HepG2 (cell line): ENCODE measurements around the gene ANKRD61. TPM values are rescaled to one million over a fixed set of nuclear protein-coding genes. Genes with fewer than 3 reads are reported as not detected.
A peak's percentile ranks its signal among the peaks of the same experiment; 100 is the strongest.

Source experiments
- SMAD1 ChIP-seq: sonication (generic); formaldehyde crosslinking; IDR thresholded peaks from 2 replicates; pipeline ENCODE4 v1.4.0; 2020; ENCODE audit warnings: missing genetic modification reagents, low read depth, mild to moderate bottlenecking, borderline replicate concordance
- TP53 ChIP-seq: sonication (generic); formaldehyde crosslinking; conservative IDR thresholded peaks from 2 replicates; pipeline ENCODE4 v1.4.0; 2020; ENCODE audit warnings: missing genetic modification reagents
- ZNF441 ChIP-seq: sonication (generic); formaldehyde crosslinking; IDR thresholded peaks from 2 replicates; pipeline ENCODE4 v1.7.0; 2021; ENCODE audit warnings: missing genetic modification reagents, borderline replicate concordance
- ZNF572 ChIP-seq: sonication (generic); formaldehyde crosslinking; IDR thresholded peaks from 2 replicates; pipeline ENCODE4 v1.5.1; 2020; ENCODE audit warnings: mild to moderate bottlenecking, missing genetic modification reagents
- ZNF776 ChIP-seq: sonication (generic); formaldehyde crosslinking; IDR thresholded peaks from 2 replicates; pipeline ENCODE4 v1.4.0; 2020; ENCODE audit warnings: mild to moderate bottlenecking, missing genetic modification reagents
- ZNF790 ChIP-seq: sonication (generic); formaldehyde crosslinking; IDR thresholded peaks from 2 replicates; pipeline ENCODE4 v1.8.0; 2022; ENCODE audit warnings: missing genetic modification reagents, mild to moderate bottlenecking, borderline replicate concordance
- polyA plus RNA-seq, 8 experiments: library from polyadenylated mRNA; depleted of rRNA in 3 of 8; stranded (reverse) in 7 of 8; unstranded in 1 of 8; fragments of >200 nt; fragmentation: Illumina TruSeq in 4 of 8; extraction: Trizol in 4 of 8; gene quantifications; 2 replicates each; pipeline versions ENCODE4 v1.2.1 to v1.2.3, GENCODE V29; 2011 to 2016; ENCODE audit warnings: low read depth in 4 of 8, missing spikeins in 1 of 8, mixed read lengths in 1 of 8; ENCODE audit not compliant: insufficient read depth in 1 of 8
- total RNA-seq, 5 experiments: library from RNA; depleted of rRNA; stranded (reverse); fragments of >200 nt; fragmentation: Illumina TruSeq; extraction: Trizol; gene quantifications; 2 replicates each; pipeline ENCODE4 v1.2.3, GENCODE V29; 2016; ENCODE audit warnings: low read depth in 1 of 5
- TF ChIP-seq, protein P1 (sequence below), 2 experiments: fragments of 450-650 bp in 1 of 2; sonication (generic) in 1 of 2; formaldehyde crosslinking in 1 of 2; IDR thresholded peaks; 2 replicates each; pipeline versions ENCODE4 v1.6.1 to v1.8.0; 2016 to 2022; ENCODE audit warnings: antibody characterized with exemption in 1 of 2, mild to moderate bottlenecking in 1 of 2, missing genetic modification reagents in 1 of 2
- TF ChIP-seq, protein P2 (sequence below): sonication (generic); formaldehyde crosslinking; IDR thresholded peaks from 2 replicates; pipeline ENCODE4 v1.5.0; 2020; ENCODE audit warnings: missing genetic modification reagents
- TF ChIP-seq, protein P3 (sequence below): sonication (generic); formaldehyde crosslinking; IDR thresholded peaks from 2 replicates; pipeline ENCODE4 v1.4.0; 2020; ENCODE audit warnings: missing genetic modification reagents
- TF ChIP-seq, protein P4 (sequence below): sonication (generic); formaldehyde crosslinking; IDR thresholded peaks from 2 replicates; pipeline ENCODE4 v1.4.0; 2020; ENCODE audit warnings: low read depth, missing genetic modification reagents

ANKRD61 gene
- total and polyA plus RNA-seq, 2 of the 13 experiments (the other 11 are each of a cell fraction or from before 2014, with no cell fraction given), result 0.13 TPM; not detected in 1

DNA sequence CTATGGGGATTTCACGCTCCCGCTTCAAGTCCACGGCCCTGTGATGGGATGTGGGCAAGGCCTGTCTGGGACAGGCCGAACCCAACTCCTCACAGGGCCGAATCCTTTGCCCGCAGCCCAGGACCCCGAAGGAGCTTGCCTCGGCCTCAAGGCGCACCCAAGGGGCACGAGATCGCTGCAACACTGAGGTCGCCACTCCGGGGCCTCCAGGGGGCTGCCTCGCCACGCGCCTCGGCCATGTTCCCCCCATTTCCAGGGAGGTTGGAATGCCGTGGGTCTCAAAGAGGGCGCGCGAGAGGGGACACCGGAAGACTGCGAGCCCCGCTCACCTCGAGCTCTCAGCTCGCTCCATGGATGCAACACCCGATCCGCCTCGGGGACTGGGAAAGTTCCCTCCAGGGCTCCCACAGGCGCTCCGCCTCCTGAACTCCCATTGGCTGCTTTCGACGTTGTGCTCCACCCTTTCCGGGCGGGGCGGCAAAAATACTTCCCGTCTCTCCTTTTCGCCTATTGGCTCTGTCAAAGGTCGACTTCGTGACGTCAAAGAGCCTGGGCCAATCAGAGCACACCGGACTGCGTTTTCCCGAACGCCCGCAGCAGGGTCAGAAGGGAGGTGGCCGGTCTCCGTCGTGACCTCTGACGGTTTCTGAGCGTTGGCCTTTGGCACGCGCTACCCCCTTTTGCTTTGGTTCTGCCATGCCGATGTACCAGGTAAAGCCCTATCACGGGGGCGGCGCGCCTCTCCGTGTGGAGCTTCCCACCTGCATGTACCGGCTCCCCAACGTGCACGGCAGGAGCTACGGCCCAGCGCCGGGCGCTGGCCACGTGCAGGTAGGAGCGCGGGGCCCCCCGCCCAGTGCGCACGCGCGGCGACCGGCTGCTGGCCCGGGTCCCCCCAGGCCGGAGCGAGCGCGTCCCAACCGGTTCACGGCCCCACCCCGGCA, 22.2 kb upstream of the ANKRD61 start, which contains the start of the genes AIMP2 and PMS2 (continued):
- TF ChIP-seq, protein P1, sequence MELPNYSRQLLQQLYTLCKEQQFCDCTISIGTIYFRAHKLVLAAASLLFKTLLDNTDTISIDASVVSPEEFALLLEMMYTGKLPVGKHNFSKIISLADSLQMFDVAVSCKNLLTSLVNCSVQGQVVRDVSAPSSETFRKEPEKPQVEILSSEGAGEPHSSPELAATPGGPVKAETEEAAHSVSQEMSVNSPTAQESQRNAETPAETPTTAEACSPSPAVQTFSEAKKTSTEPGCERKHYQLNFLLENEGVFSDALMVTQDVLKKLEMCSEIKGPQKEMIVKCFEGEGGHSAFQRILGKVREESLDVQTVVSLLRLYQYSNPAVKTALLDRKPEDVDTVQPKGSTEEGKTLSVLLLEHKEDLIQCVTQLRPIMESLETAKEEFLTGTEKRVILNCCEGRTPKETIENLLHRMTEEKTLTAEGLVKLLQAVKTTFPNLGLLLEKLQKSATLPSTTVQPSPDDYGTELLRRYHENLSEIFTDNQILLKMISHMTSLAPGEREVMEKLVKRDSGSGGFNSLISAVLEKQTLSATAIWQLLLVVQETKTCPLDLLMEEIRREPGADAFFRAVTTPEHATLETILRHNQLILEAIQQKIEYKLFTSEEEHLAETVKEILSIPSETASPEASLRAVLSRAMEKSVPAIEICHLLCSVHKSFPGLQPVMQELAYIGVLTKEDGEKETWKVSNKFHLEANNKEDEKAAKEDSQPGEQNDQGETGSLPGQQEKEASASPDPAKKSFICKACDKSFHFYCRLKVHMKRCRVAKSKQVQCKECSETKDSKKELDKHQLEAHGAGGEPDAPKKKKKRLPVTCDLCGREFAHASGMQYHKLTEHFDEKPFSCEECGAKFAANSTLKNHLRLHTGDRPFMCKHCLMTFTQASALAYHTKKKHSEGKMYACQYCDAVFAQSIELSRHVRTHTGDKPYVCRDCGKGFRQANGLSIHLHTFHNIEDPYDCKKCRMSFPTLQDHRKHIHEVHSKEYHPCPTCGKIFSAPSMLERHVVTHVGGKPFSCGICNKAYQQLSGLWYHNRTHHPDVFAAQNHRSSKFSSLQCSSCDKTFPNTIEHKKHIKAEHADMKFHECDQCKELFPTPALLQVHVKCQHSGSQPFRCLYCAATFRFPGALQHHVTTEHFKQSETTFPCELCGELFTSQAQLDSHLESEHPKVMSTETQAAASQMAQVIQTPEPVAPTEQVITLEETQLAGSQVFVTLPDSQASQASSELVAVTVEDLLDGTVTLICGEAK (IDR thresholded peaks at IDR 0.05), result no peak
- TF ChIP-seq, protein P1 (CRISPR knock-in tag; IDR thresholded peaks at IDR 0.05), result peak; percentile 97
- TF ChIP-seq TP53 (CRISPR knock-in tag), result peak; percentile 96
- TF ChIP-seq, protein P2, sequence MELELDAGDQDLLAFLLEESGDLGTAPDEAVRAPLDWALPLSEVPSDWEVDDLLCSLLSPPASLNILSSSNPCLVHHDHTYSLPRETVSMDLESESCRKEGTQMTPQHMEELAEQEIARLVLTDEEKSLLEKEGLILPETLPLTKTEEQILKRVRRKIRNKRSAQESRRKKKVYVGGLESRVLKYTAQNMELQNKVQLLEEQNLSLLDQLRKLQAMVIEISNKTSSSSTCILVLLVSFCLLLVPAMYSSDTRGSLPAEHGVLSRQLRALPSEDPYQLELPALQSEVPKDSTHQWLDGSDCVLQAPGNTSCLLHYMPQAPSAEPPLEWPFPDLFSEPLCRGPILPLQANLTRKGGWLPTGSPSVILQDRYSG (CRISPR knock-in tag), result peak; percentile 100
- TF ChIP-seq ZNF790 (CRISPR knock-in tag), result peak; percentile 100
- TF ChIP-seq, protein P3, sequence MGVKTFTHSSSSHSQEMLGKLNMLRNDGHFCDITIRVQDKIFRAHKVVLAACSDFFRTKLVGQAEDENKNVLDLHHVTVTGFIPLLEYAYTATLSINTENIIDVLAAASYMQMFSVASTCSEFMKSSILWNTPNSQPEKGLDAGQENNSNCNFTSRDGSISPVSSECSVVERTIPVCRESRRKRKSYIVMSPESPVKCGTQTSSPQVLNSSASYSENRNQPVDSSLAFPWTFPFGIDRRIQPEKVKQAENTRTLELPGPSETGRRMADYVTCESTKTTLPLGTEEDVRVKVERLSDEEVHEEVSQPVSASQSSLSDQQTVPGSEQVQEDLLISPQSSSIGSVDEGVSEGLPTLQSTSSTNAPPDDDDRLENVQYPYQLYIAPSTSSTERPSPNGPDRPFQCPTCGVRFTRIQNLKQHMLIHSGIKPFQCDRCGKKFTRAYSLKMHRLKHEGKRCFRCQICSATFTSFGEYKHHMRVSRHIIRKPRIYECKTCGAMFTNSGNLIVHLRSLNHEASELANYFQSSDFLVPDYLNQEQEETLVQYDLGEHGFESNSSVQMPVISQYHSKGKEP (CRISPR knock-in tag), result peak; percentile 93
- TF ChIP-seq, protein P4, sequence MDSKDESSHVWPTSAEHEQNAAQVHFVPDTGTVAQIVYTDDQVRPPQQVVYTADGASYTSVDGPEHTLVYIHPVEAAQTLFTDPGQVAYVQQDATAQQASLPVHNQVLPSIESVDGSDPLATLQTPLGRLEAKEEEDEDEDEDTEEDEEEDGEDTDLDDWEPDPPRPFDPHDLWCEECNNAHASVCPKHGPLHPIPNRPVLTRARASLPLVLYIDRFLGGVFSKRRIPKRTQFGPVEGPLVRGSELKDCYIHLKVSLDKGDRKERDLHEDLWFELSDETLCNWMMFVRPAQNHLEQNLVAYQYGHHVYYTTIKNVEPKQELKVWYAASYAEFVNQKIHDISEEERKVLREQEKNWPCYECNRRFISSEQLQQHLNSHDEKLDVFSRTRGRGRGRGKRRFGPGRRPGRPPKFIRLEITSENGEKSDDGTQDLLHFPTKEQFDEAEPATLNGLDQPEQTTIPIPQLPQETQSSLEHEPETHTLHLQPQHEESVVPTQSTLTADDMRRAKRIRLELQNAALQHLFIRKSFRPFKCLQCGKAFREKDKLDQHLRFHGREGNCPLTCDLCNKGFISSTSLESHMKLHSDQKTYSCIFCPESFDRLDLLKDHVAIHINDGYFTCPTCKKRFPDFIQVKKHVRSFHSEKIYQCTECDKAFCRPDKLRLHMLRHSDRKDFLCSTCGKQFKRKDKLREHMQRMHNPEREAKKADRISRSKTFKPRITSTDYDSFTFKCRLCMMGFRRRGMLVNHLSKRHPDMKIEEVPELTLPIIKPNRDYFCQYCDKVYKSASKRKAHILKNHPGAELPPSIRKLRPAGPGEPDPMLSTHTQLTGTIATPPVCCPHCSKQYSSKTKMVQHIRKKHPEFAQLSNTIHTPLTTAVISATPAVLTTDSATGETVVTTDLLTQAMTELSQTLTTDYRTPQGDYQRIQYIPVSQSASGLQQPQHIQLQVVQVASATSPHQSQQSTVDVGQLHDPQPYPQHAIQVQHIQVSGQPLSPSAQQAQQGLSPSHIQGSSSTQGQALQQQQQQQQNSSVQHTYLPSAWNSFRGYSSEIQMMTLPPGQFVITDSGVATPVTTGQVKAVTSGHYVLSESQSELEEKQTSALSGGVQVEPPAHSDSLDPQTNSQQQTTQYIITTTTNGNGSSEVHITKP (CRISPR knock-in tag), result no peak; the same call in none of the 2 replicates
- peak; percentile 98; the same call in 1 of the 2 replicates for TF ChIP-seq SMAD1 (CRISPR knock-in tag)
- TF ChIP-seq ZNF441 (CRISPR knock-in tag), result peak; percentile 98
- TF ChIP-seq ZNF572 (CRISPR knock-in tag), result peak; percentile 97
- peak; percentile 100 for TF ChIP-seq ZNF776 (CRISPR knock-in tag)
